Transverse colon (tissue), 4 donors: ENCODE measurements around the gene PACS2.

Source experiments
- CTCF ChIP-seq, 5 experiments: fragments of 200-600 bp in 3 of 5; fragments of 450-650 bp in 2 of 5; sonication (generic) in 3 of 5; IDR thresholded peaks; 1 replicate in 2 of 5; 2 replicates in 3 of 5; pipeline ENCODE4 v1.5.1; 2016 to 2017; ENCODE audit warnings: antibody characterized with exemption in 5 of 5, inconsistent platforms in 3 of 5, mild to moderate bottlenecking in 2 of 5, moderate library complexity in 1 of 5
- EP300 ChIP-seq: sonication (generic); formaldehyde crosslinking; IDR thresholded peaks from one replicate; pipeline ENCODE4 v1.6.1; 2017; ENCODE audit warnings: antibody characterized with exemption, low read depth
- POLR2A ChIP-seq: fragments of 450-650 bp; IDR thresholded peaks from one replicate; pipeline ENCODE4 v1.6.1; 2016; ENCODE audit warnings: antibody characterized with exemption, mild to moderate bottlenecking, moderate library complexity
- POLR2AphosphoS5 ChIP-seq, 3 donors: sonication (generic); formaldehyde crosslinking; IDR thresholded peaks; one replicate each; pipeline ENCODE4 v1.6.1; 2016; ENCODE audit warnings: antibody characterized with exemption in 3 of 3

- TF ChIP-seq CTCF (IDR thresholded peaks at IDR 0.05) (no peak), POLR2A (no peak), POLR2AphosphoS5 (IDR thresholded peaks at IDR 0.05) (no peak), EP300 (no peak)
Measured at GRCh38 chr14:105316968-105317510, 2.5 kb downstream of the PACS2 start.
